ENCODE measurements around the gene AEBP2. TPM values are rescaled to one million over a fixed set of nuclear protein-coding genes. Genes with fewer than 3 reads are reported as not detected.
A peak's percentile ranks its signal among the peaks of the same experiment; 100 is the strongest.

Gene AEBP2
- total and polyA plus RNA-seq, 9 of the 15 experiments (the other 6 are each of a cell fraction or from before 2014, with no cell fraction given): 5.7 to 43.7 (median 10.3) TPM

- H3K4me2 ChIP-seq (ENCODE audit: insufficient read depth, low read length): no peak overlapping the region
- POLR2A ChIA-PET: interaction anchor here (0.5 kb wide), 1 partner anchor 1876 kb away, joined by 3 read pairs; no protein-coding TSS in a partner anchor
- H3K9me1 ChIP-seq (ENCODE audit: control insufficient read depth, insufficient read depth, low read length): no peaks in the 10 kb centered on the region
- CTCF ChIA-PET (ENCODE audit: low intra/inter-chr PET ratio): no interaction called here
- no peak overlapping the region for H3K9ac ChIP-seq (ENCODE audit: insufficient read depth in 1 of 2, low read depth in 2 of 2, low read length in 2 of 2)
- TF ChIP-seq ELF1 (tag; IDR thresholded peaks at IDR 0.05): no peak
- TF ChIP-seq PPARD (CRISPR knock-in tag; IDR thresholded peaks at IDR 0.05): no peak
- no peak for TF ChIP-seq SAFB (IDR thresholded peaks at IDR 0.05; ENCODE audit: borderline replicate concordance, low read depth, low read length)
- no peak for TF ChIP-seq SMARCA4 (IDR thresholded peaks at IDR 0.05)
- H3K4me3 ChIP-seq: no peak overlapping the region
- DNase-seq (ENCODE audit: extremely low read depth in 1 of 4, low spot score in 3 of 4): no peak
- ATAC-seq: no peak
- in situ Hi-C loops (cut with MboI): no loop called here
- no TSS peak for BruUV-seq (replicated peaks)
- no peaks in the 10 kb centered on the region for H4K20me1 ChIP-seq (replicated peaks; ENCODE audit: control insufficient read depth, insufficient read depth, low read length)
- H3K4me1 ChIP-seq (replicated peaks in 1 of 2; ENCODE audit: control insufficient read depth in 2 of 2, insufficient read depth in 2 of 2, low read length in 2 of 2): peaks cover 0 to 2% of the 10 kb centered on the region in 2 experiments; a peak in 2 of 5 replicates
- no peak overlapping the region for H2AFZ ChIP-seq (ENCODE audit: low read depth, low read length)
- 88% methylated on average over 7 of the region's 8 CpGs for WGBS (ENCODE audit: insufficient coverage, low coverage, missing lambda C conversion rate)
- H3K36me3 ChIP-seq (ENCODE audit: control insufficient read depth, insufficient read depth, low read length): peaks cover 23% of the 10 kb centered on the region; the same call in 2 of the 3 replicates
- intact Hi-C loops (cut with micrococcal nuclease): no loop called here
- no peaks in the 10 kb centered on the region for H3K27me3 ChIP-seq (ENCODE audit: control insufficient read depth in 2 of 2, insufficient read depth in 2 of 2, low read length in 2 of 2)
- peaks cover 25% of the 10 kb centered on the region for H3K79me2 ChIP-seq (ENCODE audit: control insufficient read depth, insufficient read depth, low read length)
- no peaks in the 10 kb centered on the region for H3K9me3 ChIP-seq (replicated peaks; ENCODE audit: control insufficient read depth, insufficient read depth, low read depth, low read length)
- FAIRE-seq: no peak
- H3K27ac ChIP-seq (ENCODE audit: extremely low read depth, low read depth, low read length): no peak overlapping the region
Measured at GRCh38 chr12:19477071-19477470, 37.8 kb downstream of the AEBP2 start.

- no peak for FAIRE-seq
- WGBS (ENCODE audit: insufficient coverage, low coverage, missing lambda C conversion rate): 0% methylated on average over 1 of the region's 1 CpG
- no peak for ATAC-seq
- H3K9ac ChIP-seq (ENCODE audit: insufficient read depth in 1 of 2, low read depth in 2 of 2, low read length in 2 of 2): no peak overlapping the region
- peaks cover 17% of the 10 kb centered on the region; the same call in 2 of the 3 replicates for H3K36me3 ChIP-seq (ENCODE audit: control insufficient read depth, insufficient read depth, low read length)
- intact Hi-C loops (cut with micrococcal nuclease): no loop called here
- H4K20me1 ChIP-seq (replicated peaks; ENCODE audit: control insufficient read depth, insufficient read depth, low read length): peaks cover 9% of the 10 kb centered on the region; the same call in 1 of the 2 replicates
- in situ Hi-C loops (cut with MboI): no loop called here
- H3K27ac ChIP-seq (ENCODE audit: extremely low read depth, low read depth, low read length): no peak overlapping the region
- no peaks in the 10 kb centered on the region for H3K27me3 ChIP-seq (ENCODE audit: control insufficient read depth in 2 of 2, insufficient read depth in 2 of 2, low read length in 2 of 2)
- no peak overlapping the region for H3K4me3 ChIP-seq
- peaks cover 0 to 15% of the 10 kb centered on the region in 2 experiments; a peak in 2 of 5 replicates for H3K4me1 ChIP-seq (replicated peaks in 1 of 2; ENCODE audit: control insufficient read depth in 2 of 2, insufficient read depth in 2 of 2, low read length in 2 of 2)
- ChIA-PET CTCF (ENCODE audit: low intra/inter-chr PET ratio) (no interaction called here), POLR2A (interaction anchor here (0.5 to 1.2 kb wide), 2 partner anchors 26 to 70 kb away, joined by 3 to 5 read pairs; no protein-coding TSS in a partner anchor)
- H3K9me1 ChIP-seq (ENCODE audit: control insufficient read depth, insufficient read depth, low read length): no peaks in the 10 kb centered on the region
- H2AFZ ChIP-seq (ENCODE audit: low read depth, low read length): no peak overlapping the region
- no TSS peak for BruUV-seq (replicated peaks)
- peaks cover 54% of the 10 kb centered on the region for H3K79me2 ChIP-seq (ENCODE audit: control insufficient read depth, insufficient read depth, low read length)
- no peak for DNase-seq (ENCODE audit: extremely low read depth in 1 of 4, low spot score in 3 of 4)
- no peak overlapping the region for H3K4me2 ChIP-seq (ENCODE audit: insufficient read depth, low read length)
- no peaks in the 10 kb centered on the region for H3K9me3 ChIP-seq (replicated peaks; ENCODE audit: control insufficient read depth, insufficient read depth, low read depth, low read length)
- TF ChIP-seq EP400 (IDR thresholded peaks at IDR 0.05): no peak
- TF ChIP-seq KLF6 (CRISPR knock-in tag; IDR thresholded peaks at IDR 0.05; ENCODE audit: borderline replicate concordance): no peak
- no peak for TF ChIP-seq ARID2 (IDR thresholded peaks at IDR 0.05)
- no peak for TF ChIP-seq ZBTB33 (CRISPR knock-in tag; IDR thresholded peaks at IDR 0.05)
- no peak for TF ChIP-seq TEAD1 (CRISPR knock-in tag; IDR thresholded peaks at IDR 0.05)
- TF ChIP-seq NCOR1 (IDR thresholded peaks at IDR 0.05): 0 out of 2 replicates have a peak, but pooled peaks have one; percentile 16
- no peak for TF ChIP-seq DMBX1 (CRISPR knock-in tag; IDR thresholded peaks at IDR 0.05; ENCODE audit: borderline replicate concordance)
- no peak for TF ChIP-seq FOXJ2 (tag; IDR thresholded peaks at IDR 0.05)
- TF ChIP-seq TGIF2 (CRISPR knock-in tag; IDR thresholded peaks at IDR 0.05): no peak
- TF ChIP-seq KHSRP (IDR thresholded peaks at IDR 0.05): no peak
- TF ChIP-seq, protein P1, sequence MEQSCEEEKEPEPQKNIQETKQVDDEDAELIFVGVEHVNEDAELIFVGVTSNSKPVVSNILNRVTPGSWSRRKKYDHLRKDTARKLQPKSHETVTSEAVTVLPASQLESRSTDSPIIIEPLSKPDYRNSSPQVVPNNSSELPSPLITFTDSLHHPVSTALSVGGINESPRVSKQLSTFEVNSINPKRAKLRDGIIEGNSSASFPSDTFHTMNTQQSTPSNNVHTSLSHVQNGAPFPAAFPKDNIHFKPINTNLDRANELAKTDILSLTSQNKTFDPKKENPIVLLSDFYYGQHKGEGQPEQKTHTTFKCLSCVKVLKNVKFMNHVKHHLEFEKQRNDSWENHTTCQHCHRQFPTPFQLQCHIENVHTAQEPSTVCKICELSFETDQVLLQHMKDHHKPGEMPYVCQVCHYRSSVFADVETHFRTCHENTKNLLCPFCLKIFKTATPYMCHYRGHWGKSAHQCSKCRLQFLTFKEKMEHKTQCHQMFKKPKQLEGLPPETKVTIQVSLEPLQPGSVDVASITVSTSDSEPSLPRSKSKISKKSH (CRISPR knock-in tag; IDR thresholded peaks at IDR 0.05): no peak
Measured at GRCh38 chr12:19480459-19480858, 41.2 kb downstream of the AEBP2 start.

Measured in K562 (cell line).